Measurements from ENCODE around the gene DUS1L.

GRCh38 chr17:82030470-82031302 is 34.9 kb downstream of the DUS1L start:
- TF ChIP-seq CTCF (IDR thresholded peaks at IDR 0.05; ENCODE audit: low read depth, low read length) (peak; percentile 54), EZH2phosphoT487 (IDR thresholded peaks at IDR 0.05; ENCODE audit: low read depth) (no peak)
